KMS-11 (cell line): Measurements from ENCODE around the gene ADAM15.

Experiments used
- H2AFZ ChIP-seq: fragments of 200-600 bp; sonication (generic); 2 replicates; pipeline ENCODE4 v1.6.1; 2016; ENCODE audit warnings: antibody characterized with exemption, mixed run types, low read depth
- H3K27ac ChIP-seq: fragments of 200-600 bp; sonication (generic); 2 replicates; pipeline ENCODE4 v1.6.1; 2016; ENCODE audit warnings: mild to moderate bottlenecking, mixed run types
- H3K27me3 ChIP-seq: fragments of 200-600 bp; sonication (generic); 2 replicates; pipeline ENCODE4 v1.6.1; 2017; ENCODE audit warnings: mild to moderate bottlenecking, low read depth, mixed run types, moderate library complexity; ENCODE audit not compliant: insufficient read depth
- H3K36me3 ChIP-seq: fragments of 200-600 bp; sonication (generic); 2 replicates; pipeline ENCODE4 v1.6.1; 2017; ENCODE audit warnings: mild to moderate bottlenecking, mixed run types; ENCODE audit not compliant: insufficient read depth
- H3K4me1 ChIP-seq: fragments of 200-600 bp; sonication (generic); 2 replicates; pipeline ENCODE4 v1.6.1; 2016; ENCODE audit warnings: mild to moderate bottlenecking, low read depth, mixed run types; ENCODE audit not compliant: poor library complexity, severe bottlenecking
- H3K4me2 ChIP-seq: fragments of 200-600 bp; sonication (generic); 2 replicates; pipeline ENCODE4 v1.7.0; 2016; ENCODE audit warnings: mild to moderate bottlenecking, mixed run types
- H3K4me3 ChIP-seq: fragments of 200-600 bp; sonication (generic); IDR thresholded peaks from 2 replicates; pipeline ENCODE4 v1.6.1; 2017; ENCODE audit warnings: low read depth, low read length, mixed read lengths; ENCODE audit not compliant: insufficient read depth
- H3K79me2 ChIP-seq: fragments of 200-600 bp; sonication (generic); 2 replicates; pipeline ENCODE4 v1.6.1; 2016; ENCODE audit warnings: low read depth, mixed run types; ENCODE audit not compliant: insufficient read depth
- H3K9ac ChIP-seq: fragments of 200-600 bp; sonication (generic); 2 replicates; pipeline ENCODE4 v1.6.1; 2016; ENCODE audit warnings: mild to moderate bottlenecking, mixed run types
- H4K20me1 ChIP-seq: fragments of 200-600 bp; sonication (generic); 2 replicates; pipeline ENCODE4 v1.6.1; 2016; ENCODE audit warnings: mild to moderate bottlenecking, mixed run types; ENCODE audit not compliant: insufficient read depth
- CTCF ChIP-seq: fragments of 200-600 bp; sonication (generic); conservative IDR thresholded peaks from 2 replicates; pipeline ENCODE4 v1.6.1; 2017; ENCODE audit warnings: low read depth, mild to moderate bottlenecking, antibody characterized with exemption, low read length, moderate library complexity, mixed read lengths

Gene ADAM15

GRCh38 chr1:155104605-155105534 lies 53.8 kb downstream of the ADAM15 start:
- Histone ChIP-seq H3K4me1 (no peaks in the 10 kb centered on the region), H3K4me2 (no peak overlapping the region), H3K9ac (no peak overlapping the region), H3K79me2 (no peaks in the 10 kb centered on the region), H4K20me1 (no peaks in the 10 kb centered on the region), H2AFZ (no peak overlapping the region), H3K4me3 (no peak overlapping the region), H3K27me3 (peaks cover 16% of the 10 kb centered on the region; the same call in 1 of the 2 replicates), H3K36me3 (no peaks in the 10 kb centered on the region), H3K27ac (no peak overlapping the region)
- no peak for TF ChIP-seq CTCF

GRCh38 chr1:155105604-155106011 lies 54.5 kb downstream of the ADAM15 start:
- no peak overlapping the region for H3K4me2 ChIP-seq
- no peaks in the 10 kb centered on the region for H4K20me1 ChIP-seq

GRCh38 chr1:155106862-155107261 lies 55.7 kb downstream of the ADAM15 start:
- H3K79me2 ChIP-seq: no peaks in the 10 kb centered on the region
- H3K4me3 ChIP-seq: no peak overlapping the region
- no peaks in the 10 kb centered on the region for H3K36me3 ChIP-seq
- H2AFZ ChIP-seq: no peak overlapping the region
- no peak overlapping the region for H3K9ac ChIP-seq
- H3K27ac ChIP-seq: no peak overlapping the region
- TF ChIP-seq CTCF: no peak
- no peak overlapping the region for H3K4me2 ChIP-seq
- H3K4me1 ChIP-seq: no peaks in the 10 kb centered on the region
- H3K27me3 ChIP-seq: peaks cover 16% of the 10 kb centered on the region; the same call in 1 of the 2 replicates
- no peaks in the 10 kb centered on the region for H4K20me1 ChIP-seq

More at GRCh38 chr1:155105604-155106011, 54.5 kb downstream of the ADAM15 start:
- no peak overlapping the region for H3K4me3 ChIP-seq
- peaks cover 16% of the 10 kb centered on the region; the same call in 1 of the 2 replicates for H3K27me3 ChIP-seq
- no peaks in the 10 kb centered on the region for H3K79me2 ChIP-seq
- H3K4me1 ChIP-seq: no peaks in the 10 kb centered on the region
- H3K36me3 ChIP-seq: no peaks in the 10 kb centered on the region
- no peak overlapping the region for H3K9ac ChIP-seq
- no peak overlapping the region for H2AFZ ChIP-seq
- no peak overlapping the region for H3K27ac ChIP-seq
- no peak for TF ChIP-seq CTCF

GRCh38 chr1:155107309-155108264 lies 56.5 kb downstream of the ADAM15 start:
- Histone ChIP-seq H3K27me3 (peaks cover 16% of the 10 kb centered on the region; the same call in 1 of the 2 replicates), H4K20me1 (no peaks in the 10 kb centered on the region), H3K9ac (no peak overlapping the region), H3K4me2 (no peak overlapping the region), H3K4me3 (no peak overlapping the region), H3K36me3 (no peaks in the 10 kb centered on the region), H2AFZ (no peak overlapping the region), H3K4me1 (no peaks in the 10 kb centered on the region), H3K27ac (no peak overlapping the region), H3K79me2 (no peaks in the 10 kb centered on the region)
- TF ChIP-seq CTCF: no peak
